ENCODE data around the gene PLXDC2.

GRCh38 chr10:20277820-20278219 lies 461.6 kb downstream of the PLXDC2 start:
- no peak for TF ChIP-seq POLR2AphosphoS5 (IDR thresholded peaks at IDR 0.05; ENCODE audit: low read depth, low read length)
- TF ChIP-seq CTCF (IDR thresholded peaks at IDR 0.05), result no peak

All from Panc1 (cell line).